Measurements from ENCODE around the gene PCDHA1. TPM values are rescaled to one million over a fixed set of nuclear protein-coding genes. Genes with fewer than 3 reads are reported as not detected.

PCDHA1 gene
- total RNA-seq, 1 experiment from 2014 or later, result 0.45 TPM

- H3K27ac ChIP-seq (ENCODE audit: low read depth, low read length, poor library complexity, severe bottlenecking), result no peak overlapping the region
- H3K4me1 ChIP-seq (ENCODE audit: insufficient read depth, low read length, poor library complexity, severe bottlenecking), result peaks cover 28% of the 10 kb centered on the region
- no peak for DNase-seq (ENCODE audit: low spot score)
- H3K9me3 ChIP-seq (ENCODE audit: low read depth, low read length, poor library complexity, severe bottlenecking), result no peaks in the 10 kb centered on the region
- intact Hi-C loops (cut with micrococcal nuclease; ENCODE audit: unreplicated experiment), result no loop called here
- H3K36me3 ChIP-seq (ENCODE audit: insufficient read depth, low read length, poor library complexity, severe bottlenecking), result peaks cover 17% of the 10 kb centered on the region
- ChIA-PET POLR2A (ENCODE audit: low non-redundant PET) (no interaction called here), CTCF (no interaction called here)
- no peak for TF ChIP-seq CTCF (conservative IDR thresholded peaks at IDR 0.05; ENCODE audit: low read depth, low read length)
- no peak for TF ChIP-seq EZH2 (IDR thresholded peaks at IDR 0.05; ENCODE audit: borderline replicate concordance, low read depth, low read length, poor library complexity, severe bottlenecking)
- H3K4me3 ChIP-seq (ENCODE audit: low read depth, low read length, poor library complexity, severe bottlenecking), result no peak overlapping the region
- no TSS peak for BruUV-seq (replicated peaks)
- H3K27me3 ChIP-seq (replicated peaks; ENCODE audit: insufficient read depth, low read depth, low read length, poor library complexity), result no peaks in the 10 kb centered on the region
Observed at GRCh38 chr5:141007791-141008190, 221.9 kb downstream of the PCDHA1 start.

- no peak for DNase-seq (ENCODE audit: low spot score)
- ChIA-PET CTCF (no interaction called here), POLR2A (ENCODE audit: low non-redundant PET) (no interaction called here)
- Histone ChIP-seq H3K9me3 (ENCODE audit: low read depth, low read length, poor library complexity, severe bottlenecking) (no peaks in the 10 kb centered on the region), H3K36me3 (ENCODE audit: insufficient read depth, low read length, poor library complexity, severe bottlenecking) (peaks cover 17% of the 10 kb centered on the region), H3K27me3 (replicated peaks; ENCODE audit: insufficient read depth, low read depth, low read length, poor library complexity) (no peaks in the 10 kb centered on the region), H3K4me3 (ENCODE audit: low read depth, low read length, poor library complexity, severe bottlenecking) (no peak overlapping the region), H3K27ac (ENCODE audit: low read depth, low read length, poor library complexity, severe bottlenecking) (no peak overlapping the region), H3K4me1 (ENCODE audit: insufficient read depth, low read length, poor library complexity, severe bottlenecking) (peaks cover 5% of the 10 kb centered on the region)
- intact Hi-C loops (cut with micrococcal nuclease; ENCODE audit: unreplicated experiment), result no loop called here
- no peak for TF ChIP-seq EZH2 (IDR thresholded peaks at IDR 0.05; ENCODE audit: borderline replicate concordance, low read depth, low read length, poor library complexity, severe bottlenecking)
- TF ChIP-seq CTCF (conservative IDR thresholded peaks at IDR 0.05; ENCODE audit: low read depth, low read length), result no peak
- BruUV-seq (replicated peaks), result no TSS peak
Observed at GRCh38 chr5:141010047-141010793, 224.3 kb downstream of the PCDHA1 start.

GRCh38 chr5:141017943-141018342, 232.0 kb downstream of the PCDHA1 start:
- no peak overlapping the region for H3K27ac ChIP-seq (ENCODE audit: low read depth, low read length, poor library complexity, severe bottlenecking)
- no peaks in the 10 kb centered on the region for H3K36me3 ChIP-seq (ENCODE audit: insufficient read depth, low read length, poor library complexity, severe bottlenecking)
- no peak overlapping the region for H3K4me3 ChIP-seq (ENCODE audit: low read depth, low read length, poor library complexity, severe bottlenecking)
- H3K9me3 ChIP-seq (ENCODE audit: low read depth, low read length, poor library complexity, severe bottlenecking), result no peaks in the 10 kb centered on the region
- TF ChIP-seq EZH2 (IDR thresholded peaks at IDR 0.05; ENCODE audit: borderline replicate concordance, low read depth, low read length, poor library complexity, severe bottlenecking) (no peak), CTCF (conservative IDR thresholded peaks at IDR 0.05; ENCODE audit: low read depth, low read length) (no peak)
- ChIA-PET CTCF (interaction anchor here (1.0 kb wide), 1 partner anchor 142 kb away, joined by 3 read pairs; no protein-coding TSS in a partner anchor), POLR2A (ENCODE audit: low non-redundant PET) (no interaction called here)
- DNase-seq (ENCODE audit: low spot score), result peak; percentile 54
- peaks cover 4% of the 10 kb centered on the region for H3K4me1 ChIP-seq (ENCODE audit: insufficient read depth, low read length, poor library complexity, severe bottlenecking)
- intact Hi-C loops (cut with micrococcal nuclease; ENCODE audit: unreplicated experiment), result no loop called here
- no peaks in the 10 kb centered on the region for H3K27me3 ChIP-seq (replicated peaks; ENCODE audit: insufficient read depth, low read depth, low read length, poor library complexity)
- BruUV-seq (replicated peaks), result no TSS peak

All from A673 (cell line).